GM12878 (cell line): ENCODE measurements around the gene COMMD7. TPM values are rescaled to one million over a fixed set of nuclear protein-coding genes. Genes with fewer than 3 reads are reported as not detected.

Source experiments
- ATAC-seq: fragments of 200-7000 bp; cut with Tn5 transposase; 3 replicates; pipeline ENCODE4 v1.9.1; 2020; ENCODE audit warnings: mild to moderate bottlenecking, moderate library complexity
- BruUV-seq: library from RNA; stranded (reverse); fragments of 400-500 nt; replicated peaks from 2 replicates; lab custom pipeline; 2021; lab: Mats Ljungman, UMichigan
- CTCF ChIA-PET: fragments of 300-600 bp; sonication (Branson Sonifier 250); formaldehyde crosslinking; extraction: SDS; loops from one replicate; lab custom pipeline; 2021; ENCODE audit warnings: inconsistent platforms; lab: Yijun Ruan, JAX
- POLR2A ChIA-PET: fragments of 350-600 bp; formaldehyde crosslinking; extraction: SDS; loops from one replicate; lab custom pipeline; 2021; ENCODE audit warnings: inconsistent platforms; lab: Charles Lee
- RAD21 ChIA-PET: fragments of 300-600 bp; sonication (Branson Sonifier 250); formaldehyde crosslinking; loops from one replicate; lab custom pipeline; 2023; ENCODE audit warnings: antibody characterized with exemption; ENCODE audit not compliant: unreplicated experiment; lab: Charles Lee
- SMC1A ChIA-PET: fragments of 300-600 bp; sonication (Branson Sonifier 250); formaldehyde crosslinking; loops from one replicate; lab custom pipeline; 2023; ENCODE audit not compliant: unreplicated experiment, uncharacterized antibody; lab: Charles Lee
- DNase-seq: peaks from one replicate; pipeline ENCODE4 v3.0.0-alpha.2; 2011; ENCODE audit warnings: low read depth, low spot score
- FAIRE-seq: peaks from 3 replicates; lab custom pipeline; 2011; peaks lifted over from hg19 to GRCh38; lab: Jason Lieb, UNC
- H2AFZ ChIP-seq: 2 replicates; pipeline ENCODE4 v1.6.0; 2011; ENCODE audit warnings: low read depth, low read length, control low read depth; ENCODE audit not compliant: control insufficient read depth
- H3K27ac ChIP-seq: 2 replicates; pipeline ENCODE4 v1.5.1; 2011; ENCODE audit warnings: control low read depth; ENCODE audit not compliant: control insufficient read depth, insufficient read depth
- H3K27me3 ChIP-seq, 2 experiments: replicated peaks in 1 of 2; 2 replicates each; pipeline versions ENCODE4 v1.6.0 to v1.6.1; 2011; ENCODE audit warnings: low read length in 1 of 2; ENCODE audit not compliant: control insufficient read depth in 2 of 2, insufficient read depth in 2 of 2
- H3K36me3 ChIP-seq, 2 experiments: 2 replicates each; pipeline ENCODE4 v1.5.1; 2011; ENCODE audit warnings: low read length in 1 of 2; ENCODE audit not compliant: control insufficient read depth in 2 of 2, insufficient read depth in 2 of 2
- H3K4me1 ChIP-seq: 2 replicates; pipeline ENCODE4 v1.6.1; 2011; ENCODE audit warnings: mild to moderate bottlenecking, low read length, moderate library complexity, mixed read lengths; ENCODE audit not compliant: control insufficient read depth, insufficient read depth
- H3K4me2 ChIP-seq: 2 replicates; pipeline ENCODE4 v1.6.0; 2011; ENCODE audit warnings: control low read depth; ENCODE audit not compliant: control insufficient read depth, insufficient read depth
- H3K4me3 ChIP-seq: fragments of 200-600 bp; sonication (generic); 2 replicates; pipeline ENCODE4 v1.5.1; 2016
- H3K79me2 ChIP-seq: 2 replicates; pipeline ENCODE4 v1.6.0; 2011; ENCODE audit warnings: low read length; ENCODE audit not compliant: control insufficient read depth, insufficient read depth
- H3K9ac ChIP-seq: 2 replicates; pipeline ENCODE4 v1.8.0; 2011; ENCODE audit warnings: low read length, control low read depth, mixed read lengths; ENCODE audit not compliant: control insufficient read depth, insufficient read depth
- H3K9me3 ChIP-seq: replicated peaks from 3 replicates; pipeline ENCODE4 v1.5.1; 2011; ENCODE audit warnings: mild to moderate bottlenecking, low read length; ENCODE audit not compliant: control insufficient read depth, insufficient read depth
- H4K20me1 ChIP-seq: 2 replicates; pipeline ENCODE4 v1.6.0; 2011; ENCODE audit not compliant: control insufficient read depth, insufficient read depth
- BACH1 ChIP-seq: fragments of 450-650 bp; IDR thresholded peaks from 2 replicates; pipeline ENCODE4 v1.6.1; 2017; ENCODE audit warnings: mild to moderate bottlenecking, borderline replicate concordance
- CREM ChIP-seq: IDR thresholded peaks from 2 replicates; pipeline ENCODE4 v1.6.1; 2014; ENCODE audit warnings: antibody characterized with exemption, low read depth
- DPF2 ChIP-seq: fragments of 450-650 bp; IDR thresholded peaks from 2 replicates; pipeline ENCODE4 v1.6.1; 2017; ENCODE audit warnings: mild to moderate bottlenecking
- EGR1 ChIP-seq, 2 experiments: IDR thresholded peaks; 1 replicate in 1 of 2; 2 replicates in 1 of 2; pipeline ENCODE4 v1.6.1; 2011 to 2012; ENCODE audit warnings: low read depth in 2 of 2, low read length in 2 of 2, borderline replicate concordance in 1 of 2, mild to moderate bottlenecking in 1 of 2, moderate library complexity in 1 of 2
- EP300 ChIP-seq, 2 experiments: fragments of 150-350 bp in 1 of 2; IDR thresholded peaks; 2 replicates each; pipeline ENCODE4 v1.6.1; 2011 to 2012; ENCODE audit warnings: low read depth in 2 of 2, low read length in 2 of 2, borderline replicate concordance in 1 of 2, improper control_type of control experiment in 1 of 2, inconsistent platforms in 1 of 2; ENCODE audit not compliant: control insufficient read depth in 1 of 2
- JUND ChIP-seq: IDR thresholded peaks from 2 replicates; pipeline ENCODE4 v1.6.1; 2012; ENCODE audit warnings: low read depth, mild to moderate bottlenecking, low read length, improper control_type of control experiment, moderate library complexity
- MEF2B ChIP-seq: fragments of 450-650 bp; IDR thresholded peaks from 2 replicates; pipeline ENCODE4 v1.6.1; 2018; ENCODE audit warnings: mild to moderate bottlenecking, moderate library complexity; ENCODE audit not compliant: partially characterized antibody, poor library complexity, severe bottlenecking
- MTA3 ChIP-seq: IDR thresholded peaks from 2 replicates; pipeline ENCODE4 v1.6.1; 2012; ENCODE audit warnings: low read length, inconsistent platforms, borderline replicate concordance
- NR2C2 ChIP-seq: IDR thresholded peaks from 2 replicates; pipeline ENCODE4 v1.6.1; 2011; ENCODE audit warnings: borderline replicate concordance, low read depth; ENCODE audit not compliant: control insufficient read depth, insufficient read length
- SMARCA5 ChIP-seq: fragments of 450-650 bp; IDR thresholded peaks from 2 replicates; pipeline ENCODE4 v1.6.1; 2017; ENCODE audit warnings: mild to moderate bottlenecking
- SRF ChIP-seq, 2 experiments: IDR thresholded peaks; 2 replicates each; pipeline ENCODE4 v1.6.1; 2011; ENCODE audit warnings: low read depth in 2 of 2, low read length in 2 of 2, mild to moderate bottlenecking in 1 of 2, moderate library complexity in 1 of 2
- SUPT20H ChIP-seq: IDR thresholded peaks from 2 replicates; pipeline ENCODE4 v1.6.1; 2011; ENCODE audit warnings: low read depth, mild to moderate bottlenecking, low read length, moderate library complexity, borderline replicate concordance; ENCODE audit not compliant: control insufficient read depth
- ZBED1 ChIP-seq: IDR thresholded peaks from 2 replicates; pipeline ENCODE4 v1.6.1; 2016; ENCODE audit warnings: borderline replicate concordance
- ZNF24 ChIP-seq: fragments of 450-650 bp; IDR thresholded peaks from 2 replicates; pipeline ENCODE4 v1.6.1; 2017; ENCODE audit warnings: antibody characterized with exemption, mild to moderate bottlenecking
- ZSCAN29 ChIP-seq: fragments of 450-650 bp; IDR thresholded peaks from 2 replicates; pipeline ENCODE4 v1.6.1; 2017; ENCODE audit warnings: mild to moderate bottlenecking, moderate library complexity
- WGBS: methylation state at CpG from one replicate; pipeline ENCODE4 v1.1.6; 2016; ENCODE audit warnings: low lambda C conversion rate; ENCODE audit not compliant: insufficient replicate concordance, insufficient coverage; ENCODE audit errors: missing lambda C conversion rate; 5-methylcytosine and 5-hydroxymethylcytosine counted together
- in situ Hi-C: fragments of 300-500 bp; cut with MboI; formaldehyde crosslinking; loops from 9 replicates; pipeline ENCODE4 v1.14.3; 2018; ENCODE audit warnings: mixed read lengths
- intact Hi-C: fragments of 100-400 bp; cut with micrococcal nuclease; formaldehyde crosslinking; loops from one replicate; pipeline ENCODE4 v1.14.2; 2022; ENCODE audit not compliant: unreplicated experiment
- polyA plus RNA-seq, 11 experiments: library from polyadenylated mRNA; depleted of rRNA in 4 of 11; unstranded in 6 of 11; stranded (reverse) in 5 of 11; fragments of >200 nt; fragmentation: Nextera tagmentation in 4 of 11; fragmentation: Illumina TruSeq in 1 of 11; extraction: Ambion mirVana in 4 of 11; extraction: Trizol in 1 of 11; gene quantifications; 1 replicate in 1 of 11; 2 replicates in 10 of 11; pipeline versions ENCODE4 v1.2.1 to v1.2.3, GENCODE V29; 2011 to 2016; ENCODE audit warnings: inconsistent platforms in 2 of 11, missing spikeins in 2 of 11, low read depth in 1 of 11
- total RNA-seq, 4 experiments: library from RNA; depleted of rRNA in 3 of 4; stranded (reverse); fragments of >200 nt in 3 of 4; fragmentation: Illumina TruSeq in 1 of 4; extraction: Trizol in 1 of 4; gene quantifications; 2 replicates each; pipeline versions ENCODE4 v1.2.1 to v1.2.3, GENCODE V29; 2013 to 2021
- TF ChIP-seq, protein P1 (sequence below): fragments of 450-650 bp; IDR thresholded peaks from 2 replicates; pipeline ENCODE4 v1.6.1; 2017; ENCODE audit warnings: mild to moderate bottlenecking
- TF ChIP-seq, protein P2 (sequence below): fragments of 450-650 bp; IDR thresholded peaks from 2 replicates; pipeline ENCODE4 v1.6.1; 2018; ENCODE audit warnings: borderline replicate concordance, mild to moderate bottlenecking; ENCODE audit not compliant: partially characterized antibody
- TF ChIP-seq, protein P3 (sequence below): IDR thresholded peaks from 2 replicates; pipeline ENCODE4 v1.6.1; 2011; ENCODE audit warnings: low read depth, mild to moderate bottlenecking, low read length, moderate library complexity, borderline replicate concordance; ENCODE audit errors: extremely low read depth

The COMMD7 gene
- total and polyA plus RNA-seq, 10 of the 15 experiments (the other 5 are each of a cell fraction or from before 2014, with no cell fraction given): 9.1 to 61.0 (median 27.7) TPM

DNA sequence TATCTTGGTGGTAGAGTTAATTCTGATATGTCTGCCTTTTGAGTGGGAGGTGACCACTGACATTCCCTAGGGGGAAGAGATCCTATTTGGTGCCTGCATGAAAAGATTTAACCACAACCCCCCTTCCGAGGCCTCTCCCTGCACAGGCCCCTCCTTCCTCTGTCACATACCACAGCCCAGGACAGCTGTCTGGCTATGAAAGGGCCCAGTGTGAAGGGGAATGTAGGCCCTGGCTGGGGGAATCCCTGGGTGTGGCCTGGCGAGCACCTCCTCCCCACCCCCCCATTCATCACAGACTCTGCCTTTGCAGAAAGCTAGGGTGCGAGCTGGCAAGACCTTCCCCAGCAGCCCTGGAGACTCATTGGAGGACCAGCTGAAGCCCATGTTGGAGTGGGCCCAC lies 49.0 kb upstream of the COMMD7 start:
- no TSS peak for BruUV-seq
- no peaks in the 10 kb centered on the region for H4K20me1 ChIP-seq
- H3K9ac ChIP-seq: no peak overlapping the region
- ChIA-PET POLR2A (interaction anchor here (0.6 kb wide), 2 partner anchors 27 to 162 kb away, joined by 3 to 4 read pairs; no protein-coding TSS in a partner anchor), SMC1A (interaction anchor here (0.6 to 2.1 kb wide), 9 partner anchors 10 to 304 kb away, joined by 3 to 8 read pairs (median 3); partner anchors contain the start of gene MAPRE1), RAD21 (interaction anchor here (0.6 to 3.5 kb wide), 6 partner anchors 15 to 987 kb away, joined by 3 to 18 read pairs (median 4); partner anchors contain the start of gene MAPRE1), CTCF (interaction anchor here (0.7 to 5.7 kb wide), 13 partner anchors 11 to 418 kb away, joined by 3 to 49 read pairs (median 4); partner anchors contain the start of gene C20orf203)
- no peaks in the 10 kb centered on the region for H3K79me2 ChIP-seq
- ATAC-seq: peak; percentile 96
- FAIRE-seq: peak; percentile 74
- H3K9me3 ChIP-seq: no peaks in the 10 kb centered on the region
- peaks cover 32% of the 10 kb centered on the region for H3K4me1 ChIP-seq
- H2AFZ ChIP-seq: no peak overlapping the region; the same call in 1 of the 2 replicates
- WGBS: 16% methylated on average over 3 of the region's 3 CpGs
- peak; percentile 53 for DNase-seq
- H3K4me3 ChIP-seq: no peak overlapping the region
- H3K4me2 ChIP-seq: peak overlapping the region; percentile 22; the same call in 1 of the 2 replicates
- in situ Hi-C loops: no loop called here
- H3K27ac ChIP-seq: no peak overlapping the region
- intact Hi-C loops: loop anchor here (5.0 kb wide), 3 partner anchors 40 to 500 kb away; no protein-coding TSS in a partner anchor
- H3K27me3 ChIP-seq: no peaks in the 10 kb centered on the region
- no peaks in the 10 kb centered on the region for H3K36me3 ChIP-seq
- TF ChIP-seq EP300 (IDR thresholded peaks at IDR 0.05; ENCODE audit: borderline replicate concordance in 1 of 2, control insufficient read depth in 1 of 2, low read depth in 2 of 2, low read length in 2 of 2) (peak in 1 of 2 experiments; percentile 57; a peak in 2 of 4 replicates), ZSCAN29 (no peak), EGR1 (IDR thresholded peaks at IDR 0.05; ENCODE audit: borderline replicate concordance in 1 of 2, low read depth in 2 of 2, low read length in 2 of 2) (peak in 1 of 2 experiments; percentile 53; a peak in 1 of 3 replicates), CREM (peak; percentile 58; the same call in 1 of the 2 replicates), SUPT20H (no peak), ZBED1 (no peak), NR2C2 (no peak), JUND (no peak), MEF2B (peak; percentile 97), MTA3 (no peak), ZNF24 (no peak), BACH1 (no peak), DPF2 (peak; percentile 53), SRF (IDR thresholded peaks at IDR 0.05; ENCODE audit: low read depth in 2 of 2, low read length in 2 of 2) (no peak), SMARCA5 (no peak)
- TF ChIP-seq, protein P1, sequence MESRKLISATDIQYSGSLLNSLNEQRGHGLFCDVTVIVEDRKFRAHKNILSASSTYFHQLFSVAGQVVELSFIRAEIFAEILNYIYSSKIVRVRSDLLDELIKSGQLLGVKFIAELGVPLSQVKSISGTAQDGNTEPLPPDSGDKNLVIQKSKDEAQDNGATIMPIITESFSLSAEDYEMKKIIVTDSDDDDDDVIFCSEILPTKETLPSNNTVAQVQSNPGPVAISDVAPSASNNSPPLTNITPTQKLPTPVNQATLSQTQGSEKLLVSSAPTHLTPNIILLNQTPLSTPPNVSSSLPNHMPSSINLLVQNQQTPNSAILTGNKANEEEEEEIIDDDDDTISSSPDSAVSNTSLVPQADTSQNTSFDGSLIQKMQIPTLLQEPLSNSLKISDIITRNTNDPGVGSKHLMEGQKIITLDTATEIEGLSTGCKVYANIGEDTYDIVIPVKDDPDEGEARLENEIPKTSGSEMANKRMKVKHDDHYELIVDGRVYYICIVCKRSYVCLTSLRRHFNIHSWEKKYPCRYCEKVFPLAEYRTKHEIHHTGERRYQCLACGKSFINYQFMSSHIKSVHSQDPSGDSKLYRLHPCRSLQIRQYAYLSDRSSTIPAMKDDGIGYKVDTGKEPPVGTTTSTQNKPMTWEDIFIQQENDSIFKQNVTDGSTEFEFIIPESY: no peak
- TF ChIP-seq, protein P2, sequence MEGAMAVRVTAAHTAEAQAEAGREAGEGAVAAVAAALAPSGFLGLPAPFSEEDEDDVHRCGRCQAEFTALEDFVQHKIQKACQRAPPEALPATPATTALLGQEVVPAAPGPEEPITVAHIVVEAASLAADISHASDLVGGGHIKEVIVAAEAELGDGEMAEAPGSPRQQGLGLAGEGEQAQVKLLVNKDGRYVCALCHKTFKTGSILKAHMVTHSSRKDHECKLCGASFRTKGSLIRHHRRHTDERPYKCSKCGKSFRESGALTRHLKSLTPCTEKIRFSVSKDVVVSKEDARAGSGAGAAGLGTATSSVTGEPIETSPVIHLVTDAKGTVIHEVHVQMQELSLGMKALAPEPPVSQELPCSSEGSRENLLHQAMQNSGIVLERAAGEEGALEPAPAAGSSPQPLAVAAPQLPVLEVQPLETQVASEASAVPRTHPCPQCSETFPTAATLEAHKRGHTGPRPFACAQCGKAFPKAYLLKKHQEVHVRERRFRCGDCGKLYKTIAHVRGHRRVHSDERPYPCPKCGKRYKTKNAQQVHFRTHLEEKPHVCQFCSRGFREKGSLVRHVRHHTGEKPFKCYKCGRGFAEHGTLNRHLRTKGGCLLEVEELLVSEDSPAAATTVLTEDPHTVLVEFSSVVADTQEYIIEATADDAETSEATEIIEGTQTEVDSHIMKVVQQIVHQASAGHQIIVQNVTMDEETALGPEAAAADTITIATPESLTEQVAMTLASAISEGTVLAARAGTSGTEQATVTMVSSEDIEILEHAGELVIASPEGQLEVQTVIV: no peak
- TF ChIP-seq, protein P3, sequence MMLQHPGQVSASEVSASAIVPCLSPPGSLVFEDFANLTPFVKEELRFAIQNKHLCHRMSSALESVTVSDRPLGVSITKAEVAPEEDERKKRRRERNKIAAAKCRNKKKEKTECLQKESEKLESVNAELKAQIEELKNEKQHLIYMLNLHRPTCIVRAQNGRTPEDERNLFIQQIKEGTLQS: no peak
